Naive B cell (primary cell): ENCODE measurements around the gene KCNJ13. TPM values are rescaled to one million over a fixed set of nuclear protein-coding genes. Genes with fewer than 3 reads are reported as not detected.

Source experiments
- ATAC-seq, 2 donors: fragments of 150-1000 bp; cut with Tn5 transposase; 2 replicates each; pipeline ENCODE4 v1.10.0; 2021; ENCODE audit warnings: low read depth in 2 of 2, mild to moderate bottlenecking in 2 of 2, moderate library complexity in 2 of 2
- DNase-seq: peaks from one replicate; pipeline ENCODE4 v3.0.0; 2022
- H3K27ac Mint-ChIP-seq, 6 donors: one replicate each; pipeline ENCODE4 v1.8.0; 2020 to 2022; ENCODE audit warnings: mild to moderate bottlenecking in 6 of 6, mixed read lengths in 6 of 6, moderate library complexity in 5 of 6, inconsistent platforms in 2 of 6
- H3K27me3 Mint-ChIP-seq, 3 donors: one replicate each; pipeline ENCODE4 v1.8.0; 2021 to 2022; ENCODE audit warnings: mixed read lengths in 3 of 3, mild to moderate bottlenecking in 1 of 3
- H3K36me3 Mint-ChIP-seq, 2 donors: one replicate each; pipeline ENCODE4 v1.8.0; 2020 to 2022; ENCODE audit warnings: mixed read lengths in 2 of 2, inconsistent platforms in 1 of 2, mild to moderate bottlenecking in 1 of 2
- H3K4me1 Mint-ChIP-seq, 3 donors: one replicate each; pipeline ENCODE4 v1.8.0; 2020 to 2022; ENCODE audit warnings: mixed read lengths in 3 of 3, inconsistent platforms in 1 of 3, mild to moderate bottlenecking in 1 of 3, moderate library complexity in 1 of 3
- H3K4me3 Mint-ChIP-seq, 8 donors: one replicate each; pipeline ENCODE4 v1.8.0; 2020 to 2022; ENCODE audit warnings: mild to moderate bottlenecking in 8 of 8, mixed read lengths in 8 of 8, moderate library complexity in 8 of 8, inconsistent platforms in 2 of 8
- H3K9me3 Mint-ChIP-seq, 7 donors: one replicate each; pipeline ENCODE4 v1.8.0; 2020 to 2022; ENCODE audit warnings: mixed read lengths in 7 of 7, mild to moderate bottlenecking in 5 of 7, inconsistent platforms in 2 of 7, moderate library complexity in 1 of 7
- polyA plus RNA-seq, 6 donors: library from polyadenylated mRNA; unstranded; fragments of 300-500 nt; fragmentation: Illumina TruSeq; gene quantifications; one replicate each; pipeline ENCODE4 v1.2.3, GENCODE V29; 2021; ENCODE audit warnings: low read depth in 6 of 6

The KCNJ13 gene
- polyA plus RNA-seq = under 1 TPM in 3 of 6 donors, not detected in 3; 0.18 to 0.71 (median 0.27) TPM

DNA sequence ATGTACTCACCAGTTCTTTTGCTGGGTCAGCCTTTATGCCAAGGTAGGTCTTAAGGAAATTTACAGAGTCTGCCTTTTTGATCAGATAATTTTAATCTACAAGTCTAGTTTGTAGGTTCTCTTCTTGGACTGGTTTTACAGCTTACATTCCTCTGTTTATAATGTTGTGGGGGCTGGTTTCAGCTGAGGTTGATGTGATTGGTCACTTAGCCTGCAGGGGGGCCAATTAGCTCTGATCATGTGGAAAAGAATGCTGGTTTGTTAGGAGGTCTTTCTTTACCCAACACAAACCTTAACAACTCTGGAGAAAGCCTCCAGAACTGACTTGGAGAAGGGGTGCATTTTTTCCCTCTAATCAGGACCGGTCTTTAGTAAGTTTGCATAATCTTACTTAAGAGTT, at the start of gene KCNJ13:
Gene KCNJ13 (minus strand): TSS at position 131 of the 400 bp plus-strand sequence. CDS start 5,203 bp downstream, outside the sequence.
- H3K36me3 Mint-ChIP-seq = peaks cover 0 to 5% of the 10 kb centered on the region in 2 donors
- H3K27ac Mint-ChIP-seq = peak within 1 kb of the TSS in 2 of 6 donors; percentile 16 to 24
- ATAC-seq (no peak), DNase-seq (no peak)
- H3K9me3 Mint-ChIP-seq = no peaks in the 10 kb centered on the region
- peaks cover 14 to 22% (median 19%) of the 10 kb centered on the region in 3 donors for H3K4me1 Mint-ChIP-seq
- no peak within 1 kb of the TSS for H3K4me3 Mint-ChIP-seq
- H3K27me3 Mint-ChIP-seq = no peaks in the 10 kb centered on the region

DNA sequence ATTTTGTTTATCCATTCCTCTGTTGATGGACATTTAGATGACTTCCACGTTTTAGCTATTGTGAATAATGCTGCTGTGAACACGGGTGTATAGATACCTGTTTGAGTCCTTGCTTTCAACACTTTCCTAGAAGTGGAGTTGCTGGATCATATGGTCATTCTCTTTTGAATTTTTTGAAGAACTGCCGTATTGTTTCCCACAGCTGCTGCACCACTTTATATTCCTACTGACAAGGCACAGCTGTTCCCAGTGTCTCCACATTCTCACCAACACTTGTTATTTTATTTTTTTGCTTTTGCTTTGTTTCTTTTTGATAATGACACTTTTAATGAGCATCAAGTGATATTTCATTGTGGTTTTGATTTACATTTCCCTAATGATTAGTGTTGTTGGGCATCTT, 41.4 kb upstream of the KCNJ13 start:
- DNase-seq (no peak), ATAC-seq (no peak)
- H3K9me3 Mint-ChIP-seq = no peaks in the 10 kb centered on the region
- no peak overlapping the region for H3K4me3 Mint-ChIP-seq
- peak overlapping the region in 1 of 6 donors; percentile 10 for H3K27ac Mint-ChIP-seq
- no peaks in the 10 kb centered on the region for H3K4me1 Mint-ChIP-seq
- no peaks in the 10 kb centered on the region for H3K27me3 Mint-ChIP-seq
- H3K36me3 Mint-ChIP-seq = peaks cover 31% of the 10 kb centered on the region in 2 donors

DNA sequence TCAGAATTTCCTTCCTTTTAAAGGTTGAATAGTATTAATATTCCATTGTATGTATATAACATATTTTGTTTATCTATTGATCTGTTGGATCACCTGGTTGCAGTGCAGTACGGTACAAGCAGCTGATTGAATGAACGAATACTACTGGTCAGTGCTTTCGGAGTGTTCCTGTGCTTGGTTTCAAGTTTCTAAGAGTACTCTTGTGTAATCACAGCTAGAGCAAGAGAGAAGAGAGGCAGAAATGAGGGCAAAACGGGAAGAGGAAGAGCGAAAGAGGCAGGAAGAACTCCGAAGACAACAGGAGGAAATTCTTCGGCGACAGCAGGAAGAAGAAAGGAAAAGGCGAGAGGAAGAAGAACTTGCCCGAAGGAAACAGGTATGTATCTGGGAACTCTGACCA, 40.3 kb upstream of the KCNJ13 start:
- peak overlapping the region in 1 of 6 donors; percentile 21 for H3K27ac Mint-ChIP-seq
- no peak overlapping the region for H3K4me3 Mint-ChIP-seq
- no peak for DNase-seq
- H3K4me1 Mint-ChIP-seq = no peaks in the 10 kb centered on the region
- peaks cover 31% of the 10 kb centered on the region in 2 donors for H3K36me3 Mint-ChIP-seq
- no peak for ATAC-seq
- no peaks in the 10 kb centered on the region for H3K9me3 Mint-ChIP-seq
- no peaks in the 10 kb centered on the region for H3K27me3 Mint-ChIP-seq

DNA sequence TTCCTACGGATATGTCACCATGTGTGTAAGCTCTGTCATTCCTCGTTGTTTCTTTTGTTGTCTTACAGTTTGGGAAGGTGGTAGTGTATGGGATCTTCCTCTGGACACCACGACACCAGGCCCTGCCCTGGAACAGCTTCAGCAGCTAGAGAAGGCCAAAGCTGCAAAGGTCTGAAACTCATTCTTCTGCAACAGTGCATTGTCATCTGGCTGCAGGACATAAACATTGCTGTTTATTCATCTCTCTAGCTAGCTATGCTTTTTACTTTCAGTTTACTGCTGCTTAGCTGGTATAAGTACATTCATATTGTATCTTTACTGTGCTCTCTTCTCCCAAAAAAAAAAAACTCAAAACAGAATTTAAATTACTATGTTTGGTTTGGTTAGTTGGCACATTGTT, 39.2 kb upstream of the KCNJ13 start:
- H3K27me3 Mint-ChIP-seq = no peaks in the 10 kb centered on the region
- no peaks in the 10 kb centered on the region for H3K4me1 Mint-ChIP-seq
- peaks cover 31 to 38% of the 10 kb centered on the region in 2 donors for H3K36me3 Mint-ChIP-seq
- no peak for ATAC-seq
- no peak for DNase-seq
- no peaks in the 10 kb centered on the region for H3K9me3 Mint-ChIP-seq
- H3K27ac Mint-ChIP-seq = no peak overlapping the region
- no peak overlapping the region for H3K4me3 Mint-ChIP-seq

DNA sequence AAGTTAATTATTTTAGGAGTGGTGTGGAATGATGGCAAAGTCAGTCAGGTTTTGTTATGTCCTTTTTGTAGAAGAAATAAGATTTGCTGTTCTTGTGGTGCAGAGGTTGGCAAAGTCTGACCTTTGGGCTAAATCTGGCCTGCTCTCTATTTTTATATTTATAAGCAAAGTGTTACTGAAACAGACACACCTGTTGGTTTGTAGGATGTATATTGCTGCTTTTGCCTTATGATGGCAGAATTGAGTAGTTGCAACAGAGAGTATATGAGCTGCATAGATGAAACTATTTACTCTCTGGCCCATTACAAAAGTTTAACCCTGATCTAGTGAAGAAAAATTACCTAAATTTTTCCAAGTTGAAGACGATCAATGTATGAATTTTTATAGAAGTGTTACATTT, 34.1 kb upstream of the KCNJ13 start:
- peaks cover 9 to 11% of the 10 kb centered on the region in 2 donors for H3K36me3 Mint-ChIP-seq

DNA sequence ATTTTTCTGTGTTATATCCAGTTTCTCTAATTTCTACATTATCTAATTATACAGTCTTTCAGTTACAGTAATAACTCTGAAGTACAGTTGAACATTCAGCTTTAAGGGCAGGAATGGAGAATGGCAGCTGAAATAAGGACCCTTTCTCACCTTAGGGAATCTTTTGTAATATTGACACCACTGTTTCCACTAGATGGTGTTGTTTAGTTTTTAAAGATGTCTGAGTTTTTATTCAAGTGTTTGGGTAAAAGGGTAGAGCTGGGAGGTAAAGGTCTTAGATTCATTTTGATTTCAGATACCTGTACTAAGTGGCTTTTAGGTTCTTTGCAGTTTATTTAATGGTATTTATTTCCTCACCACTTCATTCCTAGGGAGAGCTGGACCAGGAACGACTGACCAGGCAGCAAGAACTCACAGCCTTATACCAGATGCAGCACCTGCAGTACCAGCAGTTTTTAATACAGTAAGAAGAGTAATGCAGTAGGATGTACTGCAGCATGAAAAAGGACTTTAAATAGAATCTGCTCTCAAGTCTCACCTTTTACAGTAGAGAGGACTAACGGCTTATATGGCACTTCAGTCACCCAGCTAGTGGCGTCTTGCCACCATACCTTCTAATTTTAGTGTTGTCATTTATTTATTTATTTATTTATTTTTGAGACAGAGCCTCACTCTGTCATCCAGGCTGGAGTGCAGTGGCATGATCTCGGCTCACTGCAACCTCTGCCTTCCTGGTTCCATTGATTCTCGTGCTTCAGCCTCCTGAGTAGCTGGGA, 33.2 kb upstream of the KCNJ13 start:
- DNase-seq (no peak), ATAC-seq (no peak)
- Mint-ChIP-seq H3K27me3 (no peaks in the 10 kb centered on the region), H3K27ac (no peak overlapping the region), H3K4me3 (no peak overlapping the region), H3K4me1 (peaks cover 0 to 8% (median 5%) of the 10 kb centered on the region in 3 donors), H3K9me3 (peaks cover 0 to 3% (median 0%) of the 10 kb centered on the region in 7 donors), H3K36me3 (peaks cover 17 to 20% of the 10 kb centered on the region in 2 donors)

More for the DNA sequence above, 34.1 kb upstream of the KCNJ13 start:
- Mint-ChIP-seq H3K9me3 (no peaks in the 10 kb centered on the region), H3K27me3 (no peaks in the 10 kb centered on the region), H3K4me3 (no peak overlapping the region), H3K4me1 (peaks cover 0 to under 1% (median 0%) of the 10 kb centered on the region in 3 donors), H3K27ac (no peak overlapping the region)
- DNase-seq (no peak), ATAC-seq (no peak)

DNA sequence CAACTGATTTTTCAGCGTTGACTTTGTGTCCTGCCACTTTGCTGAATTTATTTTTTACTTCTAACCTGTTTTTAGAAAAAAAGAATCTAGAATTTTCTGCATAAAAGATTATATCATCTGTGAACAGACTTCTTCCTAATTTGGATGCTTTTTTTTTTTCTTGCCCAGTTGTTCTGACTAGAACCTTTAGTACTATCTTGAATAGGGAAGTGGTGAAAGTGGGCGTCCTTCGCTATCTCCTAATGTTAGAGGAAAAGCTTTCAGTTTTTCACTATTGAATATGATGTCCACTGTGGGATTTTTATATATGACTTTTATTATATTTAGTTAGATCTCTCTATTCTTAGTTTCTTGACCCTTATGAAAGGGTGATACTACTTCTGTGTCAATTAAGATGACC, 25.7 kb upstream of the KCNJ13 start:
- H3K4me1 Mint-ChIP-seq = peaks cover 0 to 8% (median 5%) of the 10 kb centered on the region in 3 donors
- DNase-seq (no peak), ATAC-seq (no peak)
- no peak overlapping the region for H3K27ac Mint-ChIP-seq
- no peak overlapping the region for H3K4me3 Mint-ChIP-seq
- H3K36me3 Mint-ChIP-seq = peaks cover 10 to 43% of the 10 kb centered on the region in 2 donors
- no peaks in the 10 kb centered on the region for H3K27me3 Mint-ChIP-seq
- H3K9me3 Mint-ChIP-seq = peaks cover 0 to 13% (median 3%) of the 10 kb centered on the region in 7 donors

DNA sequence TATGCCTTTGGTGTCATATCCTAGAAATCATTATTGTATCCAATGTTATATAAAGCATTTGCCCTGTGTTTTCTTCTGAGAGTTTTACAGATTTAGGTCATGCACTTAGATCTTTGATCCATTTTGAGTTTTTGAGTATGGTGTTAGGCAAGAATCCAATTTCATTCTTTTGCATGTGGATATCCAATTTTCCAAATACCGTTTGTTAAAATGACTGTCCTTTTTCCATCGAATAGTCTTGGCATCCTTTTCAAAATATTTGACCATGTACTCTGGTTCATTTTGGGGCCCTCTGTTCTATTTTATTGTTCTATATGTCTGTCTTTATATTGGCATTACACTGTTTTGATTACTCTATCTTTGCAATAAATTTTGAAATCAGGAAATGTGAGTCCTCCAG, 23.8 kb upstream of the KCNJ13 start:
- Mint-ChIP-seq H3K4me3 (no peak overlapping the region), H3K9me3 (peaks cover 0 to 13% (median under 1%) of the 10 kb centered on the region in 7 donors), H3K27ac (peak overlapping the region in 2 of 6 donors; percentile 12 to 66), H3K27me3 (no peaks in the 10 kb centered on the region), H3K36me3 (peaks cover 5 to 45% of the 10 kb centered on the region in 2 donors), H3K4me1 (peaks cover 0 to 5% (median 2%) of the 10 kb centered on the region in 3 donors)
- ATAC-seq (no peak), DNase-seq (no peak)

DNA sequence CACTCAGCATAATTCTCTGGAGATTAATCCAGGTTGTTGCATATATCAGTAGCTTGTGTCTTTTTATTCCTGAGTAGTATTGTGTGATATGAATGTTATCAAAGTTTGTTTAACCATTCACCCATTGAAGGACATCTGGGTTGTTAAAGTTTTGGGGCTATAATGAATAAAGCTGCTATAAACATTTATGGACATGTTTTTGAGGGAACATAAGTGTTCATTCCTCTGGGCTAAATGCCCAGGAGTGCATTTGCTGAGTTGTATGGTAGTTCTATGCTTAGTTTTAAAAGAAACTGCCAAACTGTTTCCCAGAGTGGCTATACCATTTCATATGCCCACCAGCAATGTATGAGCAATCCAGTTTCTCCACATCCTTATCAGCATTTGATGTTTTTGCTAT, 21.8 kb upstream of the KCNJ13 start:
- H3K9me3 Mint-ChIP-seq = peaks cover 0 to 13% (median 0%) of the 10 kb centered on the region in 7 donors
- H3K4me3 Mint-ChIP-seq = no peak overlapping the region
- DNase-seq = no peak
- no peaks in the 10 kb centered on the region for H3K27me3 Mint-ChIP-seq
- H3K4me1 Mint-ChIP-seq = no peaks in the 10 kb centered on the region
- H3K36me3 Mint-ChIP-seq = peaks cover 0 to 44% of the 10 kb centered on the region in 2 donors
- no peak for ATAC-seq
- peak overlapping the region in 2 of 6 donors; percentile 27 to 58 for H3K27ac Mint-ChIP-seq

DNA sequence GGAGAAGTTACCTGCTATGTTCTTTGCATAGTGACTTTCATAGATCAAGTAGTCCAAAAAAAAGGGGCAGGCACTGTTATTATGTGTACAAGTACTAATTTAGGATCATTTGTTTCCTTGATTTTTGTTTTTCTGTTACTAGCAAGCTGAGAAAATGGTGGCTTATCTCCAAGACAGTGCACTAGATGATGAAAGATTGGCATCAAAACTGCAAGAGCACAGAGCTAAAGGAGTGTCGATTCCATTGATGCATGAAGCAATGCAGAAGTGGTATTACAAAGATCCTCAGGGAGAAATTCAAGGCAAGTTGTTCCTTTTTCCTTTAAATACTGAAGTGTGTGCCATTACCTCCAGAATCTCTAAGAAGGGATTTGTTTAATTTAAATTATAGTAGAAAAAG, 19.6 kb upstream of the KCNJ13 start:
- no peaks in the 10 kb centered on the region for H3K4me1 Mint-ChIP-seq
- H3K36me3 Mint-ChIP-seq = peaks cover 6 to 40% of the 10 kb centered on the region in 2 donors
- peak overlapping the region in 1 of 6 donors; percentile 21 for H3K27ac Mint-ChIP-seq

DNA sequence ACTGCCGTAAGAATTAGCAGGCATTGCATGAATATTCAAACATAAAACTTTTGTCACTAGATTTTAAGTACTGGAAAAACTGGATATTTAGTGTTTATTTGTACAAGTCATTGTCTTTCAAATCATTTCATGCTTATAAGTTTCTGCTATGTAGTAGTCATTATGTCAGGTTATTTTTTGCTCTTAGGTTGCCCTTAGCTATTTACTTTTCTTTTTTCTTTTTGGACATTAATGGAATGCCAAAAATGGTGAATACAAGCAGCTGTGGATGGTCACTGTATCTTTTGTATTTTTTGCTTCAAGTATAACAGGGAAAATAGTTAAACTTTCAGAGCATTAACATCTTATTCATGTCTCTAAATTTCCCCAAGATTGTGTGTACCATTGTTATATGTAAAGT, 18.6 kb upstream of the KCNJ13 start:
- DNase-seq (no peak), ATAC-seq (no peak)
- peaks cover 16 to 42% of the 10 kb centered on the region in 2 donors for H3K36me3 Mint-ChIP-seq
- H3K4me3 Mint-ChIP-seq = no peak overlapping the region
- H3K27me3 Mint-ChIP-seq = no peaks in the 10 kb centered on the region
- peak overlapping the region in 2 of 6 donors; percentile 10 to 22 for H3K27ac Mint-ChIP-seq
- H3K9me3 Mint-ChIP-seq = no peaks in the 10 kb centered on the region
- no peaks in the 10 kb centered on the region for H3K4me1 Mint-ChIP-seq

More for the DNA sequence above, 19.6 kb upstream of the KCNJ13 start:
- DNase-seq = no peak
- ATAC-seq = no peak
- H3K27me3 Mint-ChIP-seq = no peaks in the 10 kb centered on the region
- no peaks in the 10 kb centered on the region for H3K9me3 Mint-ChIP-seq
- H3K4me3 Mint-ChIP-seq = no peak overlapping the region

DNA sequence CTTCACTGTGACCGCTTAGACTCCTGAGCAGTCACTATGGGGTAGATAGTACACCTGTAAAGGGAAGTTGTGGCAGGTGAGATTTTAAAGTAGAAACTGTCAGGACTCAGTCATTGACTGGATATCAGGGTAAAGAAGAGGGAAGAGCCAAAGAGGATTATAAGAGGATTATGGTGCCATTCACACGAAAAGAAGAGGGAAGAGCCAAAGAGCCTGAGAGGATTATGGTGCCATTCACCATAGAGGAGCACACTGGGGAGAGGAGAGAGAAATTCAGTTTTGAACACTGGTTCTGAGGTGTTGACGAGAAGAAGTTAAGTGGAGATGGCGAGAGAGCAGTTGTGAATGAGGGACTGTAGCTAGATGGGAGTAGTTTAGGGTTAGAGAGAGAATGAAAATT, 16.9 kb upstream of the KCNJ13 start:
- Mint-ChIP-seq H3K9me3 (no peaks in the 10 kb centered on the region), H3K36me3 (peaks cover 19 to 43% of the 10 kb centered on the region in 2 donors)

DNA sequence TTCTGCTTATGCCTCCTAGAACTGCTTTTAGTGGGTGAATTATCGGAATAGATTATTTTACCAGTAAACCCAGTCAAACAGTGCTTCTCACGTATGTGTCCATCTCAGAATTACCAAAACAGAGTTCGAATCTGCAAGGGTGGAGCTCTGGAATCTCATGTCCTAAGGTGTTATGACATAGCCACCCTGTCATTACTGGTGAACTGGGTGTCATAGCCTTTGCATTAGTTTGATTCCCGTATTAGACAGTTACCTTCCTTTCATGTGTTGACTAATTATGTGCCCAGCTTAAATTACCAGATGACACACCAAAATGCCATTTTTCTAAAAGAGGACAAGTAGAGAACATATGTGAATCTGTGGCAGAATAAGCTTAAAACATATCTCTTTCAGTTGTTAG, 15.2 kb upstream of the KCNJ13 start:
- peaks cover 27 to 45% of the 10 kb centered on the region in 2 donors for H3K36me3 Mint-ChIP-seq
- ATAC-seq (no peak), DNase-seq (no peak)
- no peaks in the 10 kb centered on the region for H3K4me1 Mint-ChIP-seq
- H3K27ac Mint-ChIP-seq = no peak overlapping the region
- H3K4me3 Mint-ChIP-seq = no peak overlapping the region
- no peaks in the 10 kb centered on the region for H3K27me3 Mint-ChIP-seq
- no peaks in the 10 kb centered on the region for H3K9me3 Mint-ChIP-seq

More for the DNA sequence above, 16.9 kb upstream of the KCNJ13 start:
- ATAC-seq (no peak), DNase-seq (no peak)
- H3K27me3 Mint-ChIP-seq = no peaks in the 10 kb centered on the region
- no peak overlapping the region for H3K27ac Mint-ChIP-seq
- H3K4me3 Mint-ChIP-seq = no peak overlapping the region
- no peaks in the 10 kb centered on the region for H3K4me1 Mint-ChIP-seq

DNA sequence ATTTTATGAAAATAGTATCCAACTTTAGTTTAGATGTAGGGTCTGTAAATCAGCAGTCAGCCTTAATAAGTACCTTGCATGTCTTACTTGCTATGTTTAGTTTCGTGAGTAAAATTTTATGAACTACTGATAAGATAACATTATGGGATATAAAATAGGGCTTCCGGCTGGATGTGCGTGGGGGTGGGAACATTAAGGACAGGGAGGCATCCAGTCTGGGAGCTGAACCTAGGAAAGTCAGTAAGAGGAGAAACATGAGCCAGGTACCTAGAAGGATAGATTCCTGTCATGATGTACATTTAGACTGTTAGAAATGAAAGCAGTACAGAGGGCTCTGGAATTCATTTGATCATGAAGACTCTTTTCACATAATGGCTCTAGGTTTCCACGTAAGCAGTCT, 12.7 kb upstream of the KCNJ13 start:
- Mint-ChIP-seq H3K4me1 (no peaks in the 10 kb centered on the region), H3K27me3 (no peaks in the 10 kb centered on the region), H3K4me3 (no peak overlapping the region), H3K36me3 (peaks cover 27 to 38% of the 10 kb centered on the region in 2 donors), H3K27ac (peak overlapping the region in 1 of 6 donors; percentile 21), H3K9me3 (no peaks in the 10 kb centered on the region)
- no peak for DNase-seq
- ATAC-seq = no peak
